GM18519 (cell line): ENCODE data around the gene DLEC1.
"Not testable (repeated sequence)": the region's sequence is repeated elsewhere in the genome, so short reads cannot be mapped to it uniquely, and the experiment has no call there.

Source experiments
- ATAC-seq: cut with Tn5 transposase; IDR thresholded peaks from one replicate; pipeline ENCODE4 v1.9.1; 2021; ENCODE audit warnings: mild to moderate bottlenecking, moderate library complexity; ENCODE audit not compliant: unreplicated experiment, low FRiP score

Gene DLEC1

GRCh38 chr3:38077073-38077472 is 38.1 kb downstream of the DLEC1 start:
- not testable (repeated sequence) for ATAC-seq

GRCh38 chr3:38082296-38082695 is 43.3 kb downstream of the DLEC1 start:
- ATAC-seq, result not testable (repeated sequence)

GRCh38 chr3:38083254-38083653 is 44.2 kb downstream of the DLEC1 start:
- ATAC-seq, result not testable (repeated sequence)

- ATAC-seq, result no peak
Observed at GRCh38 chr3:38083871-38084333, 44.9 kb downstream of the DLEC1 start.

GRCh38 chr3:38084334-38085310 is 45.6 kb downstream of the DLEC1 start:
- no peak for ATAC-seq

GRCh38 chr3:38085311-38085942 is 46.4 kb downstream of the DLEC1 start:
- ATAC-seq, result no peak

GRCh38 chr3:38085943-38086324 is 46.9 kb downstream of the DLEC1 start:
- ATAC-seq, result no peak

- no peak for ATAC-seq
Observed at GRCh38 chr3:38086496-38086895, 47.5 kb downstream of the DLEC1 start.

- not testable (repeated sequence) for ATAC-seq
Observed at GRCh38 chr3:38087278-38087677, 48.3 kb downstream of the DLEC1 start.

- ATAC-seq, result no peak
Observed at GRCh38 chr3:38088126-38089078, 49.4 kb downstream of the DLEC1 start.

- no peak for ATAC-seq
Observed at GRCh38 chr3:38089163-38089562, 50.2 kb downstream of the DLEC1 start.

- no peak for ATAC-seq
Observed at GRCh38 chr3:38090453-38090852, 51.4 kb downstream of the DLEC1 start.

GRCh38 chr3:38094999-38095398 is 56.0 kb downstream of the DLEC1 start:
- no peak for ATAC-seq

- ATAC-seq, result no peak
Observed at GRCh38 chr3:38095669-38096483, 56.9 kb downstream of the DLEC1 start.

- ATAC-seq, result no peak
Observed at GRCh38 chr3:38097446-38098375, 58.7 kb downstream of the DLEC1 start.

GRCh38 chr3:38098376-38098723 is 59.3 kb downstream of the DLEC1 start:
- no peak for ATAC-seq

- ATAC-seq, result no peak
Observed at GRCh38 chr3:38099518-38099917, 60.5 kb downstream of the DLEC1 start.

GRCh38 chr3:38100498-38100897 is 61.5 kb downstream of the DLEC1 start:
- ATAC-seq, result no peak
